Ascending aorta (tissue), 2 donors: ENCODE measurements around the gene F8. TPM values are rescaled to one million over a fixed set of nuclear protein-coding genes. Genes with fewer than 3 reads are reported as not detected.

Experiments
- DNase-seq, 2 donors: peaks; one replicate each; pipeline ENCODE4 v3.0.0-alpha.2; 2019; ENCODE audit warnings: low spot score in 2 of 2
- H3K27ac ChIP-seq, 2 donors: fragments of 200-600 bp; sonication (generic); one replicate each; pipeline ENCODE4 v1.5.1; 2016 to 2017; ENCODE audit warnings: mild to moderate bottlenecking in 1 of 2
- H3K27me3 ChIP-seq: fragments of 200-600 bp; sonication (generic); one replicate; pipeline ENCODE4 v1.5.1; 2017
- H3K36me3 ChIP-seq, 2 donors: fragments of 200-600 bp; sonication (generic); one replicate each; pipeline ENCODE4 v1.5.1; 2016
- H3K4me1 ChIP-seq, 2 donors: fragments of 200-600 bp; sonication (generic); one replicate each; pipeline ENCODE4 v1.5.1; 2016 to 2017; ENCODE audit warnings: mild to moderate bottlenecking in 1 of 2
- H3K4me3 ChIP-seq, 2 donors: fragments of 200-600 bp; sonication (generic); one replicate each; pipeline ENCODE4 v1.5.1; 2016 to 2017; ENCODE audit warnings: mild to moderate bottlenecking in 1 of 2
- H3K9me3 ChIP-seq, 2 donors: fragments of 200-600 bp; sonication (generic); one replicate each; pipeline ENCODE4 v1.5.1; 2016
- intact Hi-C: fragments of 100-400 bp; cut with DNase I; formaldehyde crosslinking; loops from one replicate; pipeline ENCODE4 v1.15.1; 2023
- total RNA-seq: library from RNA; depleted of rRNA; stranded (reverse); fragments of >200 nt; gene quantifications from one replicate; pipeline ENCODE4 v1.1.0, GENCODE V29; 2016
- TF ChIP-seq, protein P1 (sequence below), 3 experiments: fragments of 200-600 bp in 2 of 3; fragments of 450-650 bp in 1 of 3; sonication (generic) in 2 of 3; IDR thresholded peaks; one replicate each; pipeline ENCODE4 v1.5.1; 2016 to 2019; ENCODE audit warnings: antibody characterized with exemption in 3 of 3, mild to moderate bottlenecking in 1 of 3, moderate library complexity in 1 of 3

Gene F8
- total RNA-seq, 1 donor from 2014 or later = 17.2 TPM

DNA sequence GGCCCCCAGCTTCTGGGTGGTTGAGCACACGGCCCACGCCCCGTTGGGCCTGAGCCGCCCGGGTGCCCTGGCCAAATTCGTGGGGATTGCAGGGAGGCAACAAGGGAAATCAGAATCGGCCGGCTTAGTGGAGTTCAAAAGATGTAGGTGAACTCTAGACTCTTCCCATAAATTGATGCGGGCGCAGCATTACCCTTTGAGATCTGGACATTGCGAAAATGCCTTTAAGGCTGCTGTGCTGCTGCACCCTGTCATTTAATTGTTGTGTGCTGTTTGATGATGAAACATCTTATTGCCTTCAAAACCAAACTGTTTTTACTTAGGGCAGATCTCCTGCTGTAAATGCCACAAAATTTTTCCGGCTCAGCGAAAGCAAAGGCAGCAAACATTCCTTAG, 216.8 kb downstream of the F8 start:
- no peak for DNase-seq
- H3K4me1 ChIP-seq = no peaks in the 10 kb centered on the region
- H3K27me3 ChIP-seq = no peaks in the 10 kb centered on the region
- intact Hi-C loops = loop anchor here (1.0 kb wide), 1 partner anchor 42 kb away; no protein-coding TSS in a partner anchor
- no peaks in the 10 kb centered on the region for H3K9me3 ChIP-seq
- H3K36me3 ChIP-seq = no peaks in the 10 kb centered on the region
- peak overlapping the region; percentile 59 to 65 for H3K27ac ChIP-seq
- H3K4me3 ChIP-seq = peak overlapping the region; percentile 64 to 72
- TF ChIP-seq, protein P1, sequence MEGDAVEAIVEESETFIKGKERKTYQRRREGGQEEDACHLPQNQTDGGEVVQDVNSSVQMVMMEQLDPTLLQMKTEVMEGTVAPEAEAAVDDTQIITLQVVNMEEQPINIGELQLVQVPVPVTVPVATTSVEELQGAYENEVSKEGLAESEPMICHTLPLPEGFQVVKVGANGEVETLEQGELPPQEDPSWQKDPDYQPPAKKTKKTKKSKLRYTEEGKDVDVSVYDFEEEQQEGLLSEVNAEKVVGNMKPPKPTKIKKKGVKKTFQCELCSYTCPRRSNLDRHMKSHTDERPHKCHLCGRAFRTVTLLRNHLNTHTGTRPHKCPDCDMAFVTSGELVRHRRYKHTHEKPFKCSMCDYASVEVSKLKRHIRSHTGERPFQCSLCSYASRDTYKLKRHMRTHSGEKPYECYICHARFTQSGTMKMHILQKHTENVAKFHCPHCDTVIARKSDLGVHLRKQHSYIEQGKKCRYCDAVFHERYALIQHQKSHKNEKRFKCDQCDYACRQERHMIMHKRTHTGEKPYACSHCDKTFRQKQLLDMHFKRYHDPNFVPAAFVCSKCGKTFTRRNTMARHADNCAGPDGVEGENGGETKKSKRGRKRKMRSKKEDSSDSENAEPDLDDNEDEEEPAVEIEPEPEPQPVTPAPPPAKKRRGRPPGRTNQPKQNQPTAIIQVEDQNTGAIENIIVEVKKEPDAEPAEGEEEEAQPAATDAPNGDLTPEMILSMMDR (IDR thresholded peaks at IDR 0.05) = no peak

DNA sequence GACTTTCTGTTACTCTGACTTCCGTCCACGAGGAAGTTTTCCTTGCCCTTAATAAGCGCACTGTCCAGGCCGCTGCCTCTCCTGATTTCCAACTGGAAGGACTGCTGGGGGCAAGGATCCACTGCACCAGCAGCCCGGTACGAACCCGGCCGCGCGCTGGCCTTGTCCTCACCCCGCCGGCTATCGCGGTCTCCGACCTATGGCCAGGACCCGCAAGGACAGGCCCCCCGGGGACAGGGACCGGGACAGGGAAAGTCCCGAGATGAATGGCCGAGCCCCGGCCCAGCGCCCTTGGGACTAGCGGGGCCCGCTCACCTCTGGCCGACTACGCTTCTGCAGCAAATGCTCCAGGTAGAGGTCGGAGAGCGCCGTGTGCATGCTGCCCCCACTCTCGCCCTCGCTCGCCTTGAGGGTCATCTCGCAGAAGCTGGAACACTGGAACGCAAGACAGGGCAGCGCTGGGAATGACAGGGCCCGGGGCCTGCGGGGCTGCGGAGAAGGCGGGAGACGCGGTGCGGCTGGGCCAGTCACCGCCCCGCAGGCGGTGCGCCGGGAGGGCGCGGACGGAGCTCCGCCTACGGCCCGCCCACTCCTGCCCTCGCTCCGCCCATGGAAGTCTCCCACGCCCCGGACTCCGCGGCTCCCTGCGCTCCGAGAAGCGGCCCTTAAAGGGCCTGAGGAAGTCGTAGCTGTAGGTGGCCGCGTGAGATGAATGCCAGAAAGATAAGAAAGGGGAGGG, 217.4 kb downstream of the F8 start, which contains the start of gene MPP1:
Gene MPP1, minus strand, starts transcription at position 529 of the 739 bp plus-strand sequence. Its CDS starts 112 bp downstream, at position 417.
- Histone ChIP-seq H3K36me3 (no peaks in the 10 kb centered on the region), H3K27me3 (no peaks in the 10 kb centered on the region), H3K4me1 (no peaks in the 10 kb centered on the region), H3K4me3 (peak within 1 kb of the TSS; percentile 64 to 72), H3K27ac (peak within 1 kb of the TSS; percentile 59 to 65), H3K9me3 (no peaks in the 10 kb centered on the region)
- TF ChIP-seq, protein P1 (IDR thresholded peaks at IDR 0.05) = no peak
- intact Hi-C loops = loop anchor here (1.0 kb wide), 1 partner anchor 42 kb away; no protein-coding TSS in a partner anchor
- DNase-seq = peak in 1 of 2 donors; percentile 81

DNA sequence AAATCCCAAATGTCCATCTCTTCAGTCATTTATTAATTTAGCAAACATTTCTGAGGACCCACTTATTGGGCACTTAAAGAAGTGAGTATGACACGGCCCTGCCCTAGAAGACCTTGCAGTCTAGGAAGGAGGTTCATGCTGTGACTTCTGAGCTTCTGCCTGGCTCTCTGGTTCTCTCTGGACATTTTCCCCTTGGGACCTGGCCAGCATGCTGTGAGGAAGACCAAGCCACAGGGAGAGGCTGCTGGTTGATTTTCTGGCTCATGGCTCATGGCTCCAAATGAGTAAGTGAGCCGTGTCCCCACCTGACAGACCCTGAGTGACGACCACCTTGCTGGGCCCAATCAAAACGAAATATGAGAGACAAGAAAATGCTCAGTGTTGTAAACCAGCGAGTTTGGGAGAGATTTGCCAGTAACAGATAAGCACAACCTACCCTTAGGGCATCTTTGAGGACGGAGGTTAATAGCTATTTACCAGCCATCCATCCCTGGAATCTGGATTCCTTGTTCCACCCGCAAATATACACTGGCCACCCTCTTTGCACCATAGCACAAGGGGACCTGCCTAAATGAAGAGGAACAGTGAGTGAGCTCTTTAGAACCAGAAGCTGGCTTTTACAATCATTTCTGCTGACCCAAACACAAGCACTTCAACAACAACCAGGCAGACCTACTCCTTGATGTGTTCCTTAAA, 218.1 kb downstream of the F8 start:
- no peak for DNase-seq
- peak overlapping the region; percentile 49 to 65 for H3K27ac ChIP-seq
- intact Hi-C loops = no loop called here

DNA sequence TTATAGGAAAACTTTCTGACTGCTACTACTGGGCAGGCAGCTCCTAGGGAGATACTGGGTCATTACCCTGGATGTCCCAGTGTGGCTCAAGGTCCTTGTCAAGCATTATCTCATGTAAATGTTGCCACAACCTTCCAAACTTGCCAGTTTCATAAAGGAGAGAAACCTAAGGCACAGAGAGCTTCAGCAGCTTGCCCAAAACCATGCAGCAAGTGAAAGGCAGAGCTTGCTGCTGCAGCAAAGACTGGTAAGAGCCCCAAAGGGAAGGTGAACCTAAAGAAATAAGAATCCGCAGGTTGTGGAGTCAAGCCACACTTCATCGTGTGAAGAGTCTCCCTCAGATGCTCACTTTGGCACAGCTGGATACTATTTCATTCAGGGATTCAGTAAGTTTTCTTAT, 219.6 kb downstream of the F8 start:
- Histone ChIP-seq H3K27me3 (no peaks in the 10 kb centered on the region), H3K4me3 (no peak overlapping the region), H3K27ac (no peak overlapping the region), H3K36me3 (no peaks in the 10 kb centered on the region), H3K9me3 (no peaks in the 10 kb centered on the region), H3K4me1 (no peaks in the 10 kb centered on the region)
- no peak for DNase-seq
- TF ChIP-seq, protein P1 (IDR thresholded peaks at IDR 0.05) = no peak
- intact Hi-C loops = no loop called here

More for the DNA sequence above, 218.1 kb downstream of the F8 start:
- Histone ChIP-seq H3K36me3 (no peaks in the 10 kb centered on the region), H3K27me3 (no peaks in the 10 kb centered on the region), H3K4me1 (no peaks in the 10 kb centered on the region), H3K4me3 (peak overlapping the region; percentile 64 to 72), H3K9me3 (no peaks in the 10 kb centered on the region)
- TF ChIP-seq, protein P1 (IDR thresholded peaks at IDR 0.05) = no peak

DNA sequence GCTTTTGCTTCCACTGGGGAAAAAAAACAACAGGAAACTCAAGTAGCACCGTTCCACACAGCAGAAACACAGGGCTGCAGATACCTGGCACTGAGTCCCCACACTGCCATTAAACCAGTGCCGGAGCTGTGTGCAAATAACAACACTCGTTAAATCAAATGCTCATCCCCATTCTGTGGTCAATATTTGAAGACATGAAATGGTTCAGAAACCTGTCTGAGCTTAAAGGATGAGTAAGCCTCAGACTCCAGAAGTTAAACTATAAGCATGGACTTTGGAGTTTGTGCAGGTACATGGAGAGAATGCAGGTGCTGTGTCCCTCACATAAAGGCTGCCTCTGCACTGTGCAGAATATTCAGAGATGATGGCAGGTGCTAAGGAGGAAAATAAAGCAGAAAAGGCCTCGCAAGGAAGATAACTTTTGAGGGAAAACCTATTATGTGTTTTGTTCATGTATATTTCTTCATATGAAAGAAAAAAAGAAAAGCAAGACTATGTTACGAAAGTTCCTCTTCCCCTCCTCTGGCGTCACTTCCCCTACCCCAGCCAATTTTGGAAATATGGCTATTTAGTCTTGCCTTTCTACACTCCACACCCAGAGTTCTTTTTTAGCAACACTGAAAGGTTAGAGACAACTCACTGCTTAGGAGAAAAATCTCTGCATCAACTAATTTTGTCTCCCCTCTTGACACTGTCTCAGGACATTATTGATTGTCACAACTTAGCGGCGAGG, 221.9 kb downstream of the F8 start:
- TF ChIP-seq, protein P1 (IDR thresholded peaks at IDR 0.05) = no peak
- DNase-seq = no peak
- no peaks in the 10 kb centered on the region for H3K36me3 ChIP-seq
- no peaks in the 10 kb centered on the region for H3K27me3 ChIP-seq
- peak overlapping the region in 1 of 2 donors; percentile 18 for H3K27ac ChIP-seq
- H3K4me1 ChIP-seq = no peaks in the 10 kb centered on the region
- intact Hi-C loops = no loop called here
- no peak overlapping the region for H3K4me3 ChIP-seq
- no peaks in the 10 kb centered on the region for H3K9me3 ChIP-seq
